Measurements from ENCODE around the gene GABBR2. TPM values are rescaled to one million over a fixed set of nuclear protein-coding genes. Genes with fewer than 3 reads are reported as not detected.

Gene GABBR2
- total RNA-seq, 1 experiment from 2014 or later: 0.23 TPM

DNA sequence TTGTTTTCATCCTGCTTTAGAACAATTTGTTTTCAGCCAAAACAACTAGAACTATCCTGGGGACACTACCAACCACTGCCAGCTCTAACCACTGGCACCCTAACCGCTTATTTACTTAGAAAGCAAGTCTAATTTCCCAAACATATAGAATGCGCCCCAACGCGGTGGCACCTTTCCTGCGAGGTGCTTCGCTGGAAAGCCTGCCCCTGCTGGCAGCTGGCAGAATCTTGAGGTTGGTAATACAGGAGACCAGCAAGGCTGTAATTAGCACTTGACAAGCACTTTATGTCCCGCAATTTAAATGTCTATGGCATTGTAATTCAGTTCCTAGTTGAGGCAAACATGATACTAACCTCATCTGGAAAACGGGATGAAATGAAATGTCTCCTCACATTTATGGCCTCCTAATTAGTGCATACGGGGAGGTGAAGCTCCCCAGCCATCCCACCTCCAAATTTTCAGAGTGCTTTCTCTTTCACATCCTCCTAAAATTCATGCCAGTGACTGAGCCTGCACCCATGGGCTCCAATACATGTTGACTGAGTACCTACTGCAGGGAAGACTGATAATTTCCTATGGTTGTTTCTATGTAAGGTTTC lies 30.4 kb downstream of the GABBR2 start:
- Histone ChIP-seq H3K4me3 (ENCODE audit: low read depth, low read length) (no peak overlapping the region), H3K27me3 (replicated peaks; ENCODE audit: control insufficient read depth, insufficient read depth, low read length) (no peaks in the 10 kb centered on the region), H3K4me1 (peaks cover 3% of the 10 kb centered on the region; the same call in 1 of the 2 replicates), H3K36me3 (ENCODE audit: control insufficient read depth, insufficient read depth, low read length) (no peaks in the 10 kb centered on the region), H3K9me3 (no peaks in the 10 kb centered on the region; the same call in 1 of the 2 replicates)
- H3K36me3 Mint-ChIP-seq (ENCODE audit: insufficient read depth, unreplicated experiment): no peaks in the 10 kb centered on the region
- no TSS peak for BruUV-seq (replicated peaks)
- POLR2A ChIA-PET: no interaction called here
- TF ChIP-seq, protein P1, sequence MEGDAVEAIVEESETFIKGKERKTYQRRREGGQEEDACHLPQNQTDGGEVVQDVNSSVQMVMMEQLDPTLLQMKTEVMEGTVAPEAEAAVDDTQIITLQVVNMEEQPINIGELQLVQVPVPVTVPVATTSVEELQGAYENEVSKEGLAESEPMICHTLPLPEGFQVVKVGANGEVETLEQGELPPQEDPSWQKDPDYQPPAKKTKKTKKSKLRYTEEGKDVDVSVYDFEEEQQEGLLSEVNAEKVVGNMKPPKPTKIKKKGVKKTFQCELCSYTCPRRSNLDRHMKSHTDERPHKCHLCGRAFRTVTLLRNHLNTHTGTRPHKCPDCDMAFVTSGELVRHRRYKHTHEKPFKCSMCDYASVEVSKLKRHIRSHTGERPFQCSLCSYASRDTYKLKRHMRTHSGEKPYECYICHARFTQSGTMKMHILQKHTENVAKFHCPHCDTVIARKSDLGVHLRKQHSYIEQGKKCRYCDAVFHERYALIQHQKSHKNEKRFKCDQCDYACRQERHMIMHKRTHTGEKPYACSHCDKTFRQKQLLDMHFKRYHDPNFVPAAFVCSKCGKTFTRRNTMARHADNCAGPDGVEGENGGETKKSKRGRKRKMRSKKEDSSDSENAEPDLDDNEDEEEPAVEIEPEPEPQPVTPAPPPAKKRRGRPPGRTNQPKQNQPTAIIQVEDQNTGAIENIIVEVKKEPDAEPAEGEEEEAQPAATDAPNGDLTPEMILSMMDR (IDR thresholded peaks at IDR 0.05; ENCODE audit: insufficient read depth in 1 of 2, low read depth in 1 of 2, low read length in 1 of 2, severe bottlenecking in 1 of 2, unreplicated experiment in 1 of 2): peak; percentile 42 to 61
- no peak overlapping the region for H3K27ac Mint-ChIP-seq (ENCODE audit: unreplicated experiment)
- intact Hi-C loops (cut with micrococcal nuclease; ENCODE audit: unreplicated experiment): no loop called here
- no peak for DNase-seq
- CTCF ChIA-PET: no interaction called here
- no peaks in the 10 kb centered on the region for H3K9me3 Mint-ChIP-seq (ENCODE audit: unreplicated experiment)
- H3K27me3 Mint-ChIP-seq (ENCODE audit: insufficient read depth, unreplicated experiment): peaks cover 12% of the 10 kb centered on the region
- H3K4me3 Mint-ChIP-seq (ENCODE audit: unreplicated experiment): no peak overlapping the region
- H3K4me1 Mint-ChIP-seq (ENCODE audit: low read depth, unreplicated experiment): peaks cover 4% of the 10 kb centered on the region

DNA sequence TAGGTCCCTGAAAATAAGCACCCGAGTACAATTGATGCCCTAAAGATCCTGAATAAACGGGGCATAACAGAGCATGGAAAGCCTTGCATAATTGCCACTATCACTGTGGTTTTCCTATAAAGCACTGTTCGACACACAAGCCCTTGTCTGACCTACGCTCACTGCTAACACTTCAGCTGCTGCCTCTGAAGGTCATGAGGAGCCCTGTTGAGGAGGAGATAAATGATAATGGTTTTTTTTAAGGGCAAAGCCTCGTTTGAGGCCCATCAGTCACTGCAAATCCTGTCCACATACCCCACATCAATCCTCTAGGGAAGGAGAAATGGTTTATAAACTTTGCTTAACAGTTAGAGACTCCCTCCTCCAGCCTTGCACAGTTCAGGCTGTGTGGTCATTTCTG lies 35.1 kb downstream of the GABBR2 start:
- no peaks in the 10 kb centered on the region for H3K4me1 ChIP-seq
- ChIA-PET CTCF (no interaction called here), POLR2A (no interaction called here)
- intact Hi-C loops (cut with micrococcal nuclease; ENCODE audit: unreplicated experiment): no loop called here
- H3K4me3 Mint-ChIP-seq (ENCODE audit: unreplicated experiment): no peak overlapping the region
- no peaks in the 10 kb centered on the region for H3K4me1 Mint-ChIP-seq (ENCODE audit: low read depth, unreplicated experiment)
- no peaks in the 10 kb centered on the region for H3K36me3 Mint-ChIP-seq (ENCODE audit: insufficient read depth, unreplicated experiment)
- TF ChIP-seq, protein P1 (IDR thresholded peaks at IDR 0.05; ENCODE audit: insufficient read depth in 1 of 2, low read depth in 1 of 2, low read length in 1 of 2, severe bottlenecking in 1 of 2, unreplicated experiment in 1 of 2): no peak
- no peak for DNase-seq
- H3K27me3 ChIP-seq (replicated peaks; ENCODE audit: control insufficient read depth, insufficient read depth, low read length): no peaks in the 10 kb centered on the region
- no peaks in the 10 kb centered on the region for H3K36me3 ChIP-seq (ENCODE audit: control insufficient read depth, insufficient read depth, low read length)
- H3K4me3 ChIP-seq (ENCODE audit: low read depth, low read length): no peak overlapping the region
- no peaks in the 10 kb centered on the region; the same call in 1 of the 2 replicates for H3K9me3 ChIP-seq
- H3K9me3 Mint-ChIP-seq (ENCODE audit: unreplicated experiment): no peaks in the 10 kb centered on the region
- H3K27me3 Mint-ChIP-seq (ENCODE audit: insufficient read depth, unreplicated experiment): peaks cover 15% of the 10 kb centered on the region
- no TSS peak for BruUV-seq (replicated peaks)
- no peak overlapping the region for H3K27ac Mint-ChIP-seq (ENCODE audit: unreplicated experiment)

DNA sequence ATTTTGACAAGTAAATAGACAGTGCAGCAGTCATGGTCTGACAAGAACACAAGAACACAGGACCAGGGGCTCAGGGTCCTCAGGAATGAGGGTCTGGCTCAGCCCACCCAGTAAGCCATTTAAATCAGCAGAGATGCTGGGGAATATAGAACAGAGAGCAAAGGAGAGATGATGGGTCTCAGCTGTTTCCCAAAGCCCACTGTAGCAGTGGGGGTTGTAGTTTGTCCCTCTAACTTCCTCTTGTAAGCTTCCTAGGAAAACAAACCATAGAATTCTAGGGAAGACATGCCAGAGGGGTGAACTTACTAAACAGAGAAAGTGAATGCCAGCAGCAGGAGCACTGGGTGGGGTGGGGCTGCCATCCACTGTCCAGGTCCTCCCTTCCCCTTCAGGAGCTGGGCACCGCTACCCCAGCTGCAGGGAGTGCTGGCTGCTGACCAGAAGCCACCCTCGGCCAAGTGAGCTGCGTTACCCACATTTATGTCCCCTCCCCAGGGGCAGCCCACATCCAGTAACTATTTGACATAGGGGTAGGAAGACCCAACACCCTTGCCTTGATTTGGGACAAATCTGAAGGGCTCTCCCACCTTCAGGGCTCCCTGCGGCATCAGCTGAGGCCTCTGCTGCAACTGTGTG lies 41.6 kb downstream of the GABBR2 start:
- TF ChIP-seq, protein P1 (IDR thresholded peaks at IDR 0.05; ENCODE audit: insufficient read depth in 1 of 2, low read depth in 1 of 2, low read length in 1 of 2, severe bottlenecking in 1 of 2, unreplicated experiment in 1 of 2): no peak
- no peaks in the 10 kb centered on the region for H3K4me1 ChIP-seq
- Mint-ChIP-seq H3K4me1 (ENCODE audit: low read depth, unreplicated experiment) (no peaks in the 10 kb centered on the region), H3K4me3 (ENCODE audit: unreplicated experiment) (no peak overlapping the region), H3K36me3 (ENCODE audit: insufficient read depth, unreplicated experiment) (no peaks in the 10 kb centered on the region), H3K9me3 (ENCODE audit: unreplicated experiment) (no peaks in the 10 kb centered on the region), H3K27ac (ENCODE audit: unreplicated experiment) (no peak overlapping the region), H3K27me3 (ENCODE audit: insufficient read depth, unreplicated experiment) (peaks cover 6% of the 10 kb centered on the region)
- H3K9me3 ChIP-seq: no peaks in the 10 kb centered on the region
- H3K36me3 ChIP-seq (ENCODE audit: control insufficient read depth, insufficient read depth, low read length): no peaks in the 10 kb centered on the region
- no peak overlapping the region for H3K4me3 ChIP-seq (ENCODE audit: low read depth, low read length)
- no TSS peak for BruUV-seq (replicated peaks)
- DNase-seq: no peak
- CTCF ChIA-PET: no interaction called here
- intact Hi-C loops (cut with micrococcal nuclease; ENCODE audit: unreplicated experiment): no loop called here
- POLR2A ChIA-PET: no interaction called here
- H3K27me3 ChIP-seq (replicated peaks; ENCODE audit: control insufficient read depth, insufficient read depth, low read length): no peaks in the 10 kb centered on the region

All from Caco-2 (cell line).